ENCODE data around the gene USP34.

USP34 gene

GRCh38 chr2:61295981-61296380, 174.9 kb downstream of the USP34 start:
- DNase-seq (ENCODE audit: low spot score), result no peak

DNA sequence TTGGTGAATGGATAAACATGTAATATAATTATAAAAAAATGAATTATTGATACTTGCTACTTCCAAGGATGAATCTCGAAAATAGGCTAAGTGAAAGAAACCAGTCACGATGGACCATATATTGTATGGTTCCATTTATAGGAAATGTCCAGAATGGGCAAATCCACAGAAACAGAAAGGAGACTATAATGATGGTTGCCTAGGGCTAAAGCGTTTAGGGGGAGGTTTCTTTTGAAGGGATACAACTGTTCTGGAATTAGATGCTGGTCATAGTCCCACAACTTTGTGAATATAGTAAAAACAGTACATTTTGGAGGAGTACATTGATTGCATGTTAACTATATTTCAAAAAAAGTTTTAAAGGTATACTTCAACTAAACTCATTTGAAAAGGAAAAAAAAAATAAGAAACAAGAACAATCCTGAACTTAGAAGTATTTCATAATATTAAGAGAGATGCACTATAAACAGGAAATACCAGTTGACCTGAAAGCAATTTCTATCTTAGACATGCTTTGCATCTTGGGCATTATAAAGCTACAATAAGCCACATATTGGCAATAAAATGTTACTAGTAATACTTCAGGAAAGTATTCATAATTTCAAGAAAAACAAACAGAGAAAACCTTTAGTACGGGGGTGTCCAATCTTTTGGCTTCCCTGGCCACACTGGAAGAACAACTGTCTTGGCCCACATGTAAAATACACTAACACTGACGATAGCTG, 178.9 kb downstream of the USP34 start:
- DNase-seq (ENCODE audit: low spot score), result no peak

GRCh38 chr2:61288070-61288841, 182.6 kb downstream of the USP34 start:
- DNase-seq (ENCODE audit: low spot score), result no peak

- DNase-seq (ENCODE audit: low spot score), result no peak
These were observed 183.6 kb downstream of the USP34 start for GRCh38 chr2:61287254-61287653.

GRCh38 chr2:61283443-61284160, 187.3 kb downstream of the USP34 start:
- no peak for DNase-seq (ENCODE audit: low spot score)

DNA sequence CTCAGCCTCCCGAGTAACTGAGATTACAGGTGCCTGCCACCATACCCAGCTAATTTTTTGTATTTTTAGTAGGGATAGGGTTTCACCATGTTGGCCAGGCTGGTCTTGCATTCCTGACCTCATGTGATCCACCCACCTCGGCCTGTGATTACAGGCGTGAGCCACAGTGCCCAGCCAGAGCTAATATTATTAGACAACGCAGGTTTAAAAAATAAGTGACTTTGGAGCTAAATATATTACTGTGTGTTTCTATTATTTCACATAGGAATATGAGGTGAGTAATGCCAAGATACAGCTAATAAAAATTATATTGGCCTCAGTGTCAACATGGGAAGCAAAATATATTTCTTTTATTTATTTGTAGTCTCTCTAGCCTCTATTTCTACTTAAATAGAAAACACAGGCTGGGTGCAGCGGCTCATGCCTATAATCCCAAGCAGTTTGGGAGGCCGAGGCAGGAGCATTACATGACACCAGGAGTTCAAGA, 188.7 kb downstream of the USP34 start:
- no peak for DNase-seq (ENCODE audit: low spot score)

DNA sequence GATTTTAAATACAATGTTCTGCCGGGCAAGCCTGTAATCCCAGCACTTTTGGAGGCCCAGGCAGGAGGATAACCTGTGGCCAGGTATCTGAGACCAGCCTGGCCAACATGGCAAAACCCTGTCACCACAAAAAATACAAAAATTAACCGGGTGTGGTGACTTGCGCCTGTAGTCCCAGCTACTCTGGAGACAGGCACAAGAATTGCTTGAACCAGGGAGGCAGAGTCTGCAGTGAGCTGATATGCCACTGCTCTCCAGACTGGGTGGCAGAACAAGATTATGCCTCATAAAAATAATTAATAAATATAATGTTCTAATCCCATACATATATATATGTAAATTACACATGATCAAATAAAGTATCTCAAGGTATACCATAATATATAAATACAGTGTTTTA, 189.6 kb downstream of the USP34 start:
- no peak for DNase-seq (ENCODE audit: low spot score)

- DNase-seq (ENCODE audit: low spot score), result no peak
These were observed 193.1 kb downstream of the USP34 start for GRCh38 chr2:61277756-61278155.

- no peak for DNase-seq (ENCODE audit: low spot score)
These were observed 195.2 kb downstream of the USP34 start for GRCh38 chr2:61275575-61276184.

GRCh38 chr2:61272421-61273070, 198.3 kb downstream of the USP34 start:
- DNase-seq (ENCODE audit: low spot score), result no peak

DNA sequence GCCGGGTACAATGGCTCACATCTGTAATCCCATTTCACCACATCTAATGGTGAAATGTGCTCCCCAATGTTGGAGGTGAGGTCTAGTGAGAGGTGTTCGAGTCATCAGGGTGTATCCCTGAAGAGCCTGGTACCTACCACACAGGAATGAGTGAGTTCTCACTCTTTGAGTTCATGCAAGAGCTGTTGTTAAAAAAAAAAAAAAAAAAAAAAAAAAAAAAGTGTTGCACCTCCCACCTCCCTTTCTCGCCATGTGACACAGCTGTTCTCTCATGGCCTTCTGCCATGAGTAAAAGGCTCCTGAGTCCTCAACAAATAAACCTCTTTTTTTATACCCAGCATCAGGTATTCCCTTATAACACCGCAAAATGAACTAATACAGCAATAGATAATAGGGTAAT, 202.6 kb downstream of the USP34 start:
- no peak for DNase-seq (ENCODE audit: low spot score)

DNA sequence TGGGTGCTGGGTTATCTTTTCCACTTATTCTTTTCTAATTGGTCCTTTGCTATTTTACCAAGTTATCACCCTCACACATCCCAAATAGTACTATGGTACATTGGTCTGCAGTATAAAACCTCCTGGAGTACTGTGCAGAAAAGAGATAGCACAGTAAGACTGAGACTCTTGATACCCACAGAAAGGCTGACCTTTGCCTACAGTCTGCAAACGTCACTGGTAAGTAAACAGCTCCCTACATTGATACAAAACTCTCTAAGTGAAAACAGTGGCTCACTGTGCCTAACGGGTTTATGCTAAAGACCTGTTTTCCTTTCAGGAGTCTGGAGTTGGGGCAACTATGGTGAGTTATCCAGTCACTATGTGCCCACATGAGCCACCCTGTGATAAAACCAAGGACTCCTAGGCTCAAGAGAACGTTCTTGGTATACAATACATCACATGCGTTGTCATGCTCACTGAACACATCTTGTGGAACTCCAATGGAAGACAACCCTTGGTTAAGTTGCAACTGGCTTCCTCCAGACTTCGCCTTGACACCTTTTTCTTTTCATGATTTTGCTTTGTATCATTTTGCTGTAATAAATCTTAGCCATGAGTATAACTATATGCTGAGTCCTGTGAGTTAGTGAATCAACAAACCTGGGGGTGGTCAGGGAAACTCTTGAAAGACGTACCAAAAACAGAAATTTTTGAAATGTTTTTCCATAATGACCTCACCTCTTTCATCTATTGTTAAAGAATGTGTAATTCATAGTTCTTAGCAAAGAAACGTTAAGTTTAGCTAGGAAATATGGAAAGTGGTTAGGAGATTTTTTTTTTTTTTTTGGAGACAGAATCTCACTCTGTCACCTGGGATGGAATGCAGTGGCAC, 204.0 kb downstream of the USP34 start:
- no peak for DNase-seq (ENCODE audit: low spot score)

DNA sequence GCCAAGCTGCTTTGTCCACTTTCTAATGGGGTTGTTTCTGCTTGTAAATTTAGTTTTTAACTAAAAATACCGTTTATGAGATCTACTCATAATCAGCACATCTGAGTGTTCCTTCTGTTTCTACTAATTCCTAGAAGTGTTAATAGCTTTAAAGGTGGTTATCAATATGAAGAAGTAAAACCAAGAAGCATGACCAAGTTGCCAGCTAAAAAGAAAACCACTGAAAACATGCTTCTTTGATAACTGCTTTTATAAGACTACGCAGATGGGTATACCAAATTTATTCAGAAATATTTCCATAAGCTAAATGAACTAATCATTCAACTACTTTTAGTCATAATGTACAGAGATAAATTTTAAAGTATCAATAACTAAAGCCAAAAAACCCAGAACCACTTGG, 207.1 kb downstream of the USP34 start:
- DNase-seq (ENCODE audit: low spot score), result peak; percentile 47

- peak; percentile 37 for DNase-seq (ENCODE audit: low spot score)
These were observed 208.2 kb downstream of the USP34 start for GRCh38 chr2:61262699-61263098.

DNA sequence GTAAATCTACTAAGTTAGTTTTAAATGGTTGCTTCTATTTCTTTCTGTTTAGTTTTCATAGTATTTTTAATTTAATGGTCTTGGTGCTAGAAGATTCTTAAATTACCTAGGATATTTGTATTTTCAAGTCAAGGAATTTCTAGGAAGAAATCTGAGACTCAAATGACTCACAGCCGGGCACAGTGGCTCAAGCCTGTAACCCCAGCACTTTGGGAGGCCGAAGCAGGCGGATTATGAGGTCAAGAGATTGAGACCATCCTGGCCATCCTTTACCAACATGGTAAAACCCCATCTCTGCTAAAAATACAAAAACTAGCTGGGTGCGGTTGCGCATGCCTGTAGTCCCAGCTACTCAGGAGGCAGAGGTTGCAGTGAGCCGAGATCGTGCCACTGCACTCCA, 213.4 kb downstream of the USP34 start:
- DNase-seq (ENCODE audit: low spot score), result no peak

- DNase-seq (ENCODE audit: low spot score), result no peak
These were observed 215.1 kb downstream of the USP34 start for GRCh38 chr2:61255580-61256437.

GRCh38 chr2:61254536-61254935, 216.4 kb downstream of the USP34 start:
- no peak for DNase-seq (ENCODE audit: low spot score)

DNA sequence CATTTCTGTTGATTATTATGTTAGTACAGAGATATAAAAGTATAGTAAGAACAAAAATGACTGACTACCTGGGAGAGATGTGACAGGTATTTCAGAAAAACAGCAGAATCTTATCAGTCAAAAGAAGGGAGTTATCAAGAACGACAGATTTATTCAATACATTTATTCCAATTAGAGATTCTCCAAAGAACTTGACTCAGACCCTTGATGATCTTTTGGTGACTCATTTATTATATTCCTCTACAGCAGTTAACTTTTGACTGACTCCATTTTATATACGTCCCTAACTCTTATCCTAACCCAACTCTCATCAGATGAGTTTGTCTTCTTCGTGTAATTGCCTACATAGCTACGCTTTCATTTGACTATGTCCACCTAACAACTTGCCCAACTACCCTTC, 217.8 kb downstream of the USP34 start:
- DNase-seq (ENCODE audit: low spot score), result no peak

DNA sequence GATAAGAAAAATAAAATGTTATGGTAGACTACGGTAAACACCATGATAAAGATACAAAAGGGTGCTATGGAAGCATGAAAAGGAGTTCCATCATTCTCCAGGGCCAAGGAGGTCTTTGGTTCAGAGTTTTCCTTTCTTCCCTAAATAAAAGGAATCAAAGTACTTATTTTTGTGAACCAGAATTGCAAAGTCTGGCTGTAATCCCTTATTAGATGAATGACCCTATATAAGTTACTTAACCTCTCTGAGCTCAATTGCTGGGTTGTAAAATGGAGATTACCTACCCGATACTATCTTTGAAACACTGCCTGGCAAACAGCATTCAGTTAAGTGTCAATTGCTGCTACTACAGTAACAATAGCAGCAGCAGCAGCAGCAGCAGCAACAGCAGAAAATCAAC, 218.9 kb downstream of the USP34 start:
- DNase-seq (ENCODE audit: low spot score), result no peak

DNA sequence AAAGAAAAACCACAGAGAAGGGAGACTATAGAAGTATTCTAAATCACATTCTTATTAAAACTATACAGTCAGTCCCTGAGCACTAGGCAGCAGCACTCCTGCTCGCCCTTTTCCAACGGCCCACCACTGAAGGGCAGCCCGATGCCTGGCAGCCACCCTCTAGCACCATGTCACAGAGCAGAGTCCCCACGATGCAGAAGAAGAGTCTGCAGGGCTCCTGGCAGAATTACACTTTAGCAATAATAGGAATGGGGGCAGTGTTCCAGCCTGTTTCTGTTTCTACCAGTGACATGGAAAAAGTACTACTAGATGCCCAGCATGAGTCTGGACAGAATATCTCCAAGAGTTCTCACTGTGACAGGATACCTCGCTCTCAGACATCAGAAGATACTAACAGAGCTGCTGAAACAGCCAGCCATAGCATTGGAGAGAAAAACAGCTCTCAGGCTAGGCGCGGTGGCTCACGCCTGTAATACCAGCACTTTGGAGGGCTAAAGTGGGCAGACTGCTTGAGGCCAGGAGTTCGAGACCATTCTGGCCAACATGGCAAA, 221.3 kb downstream of the USP34 start:
- no peak for DNase-seq (ENCODE audit: low spot score)

Data from activated CD4-positive, alpha-beta T cell treated with anti-CD3 and anti-CD28 coated beads, Interleukin-2, Interleukin-4, amounts not matched to agents 100 ng/mL and 50 ng/mL, durations not matched to agents 16 hours and 8 hours (primary cell).